Measurements from ENCODE around the gene CBX6. TPM values are rescaled to one million over a fixed set of nuclear protein-coding genes. Genes with fewer than 3 reads are reported as not detected.

The CBX6 gene
- total and polyA plus RNA-seq, 2 of the 8 experiments (the other 6 are each of a cell fraction or from before 2014, with no cell fraction given) = 10.6 to 27.5 TPM

- no peaks in the 10 kb centered on the region for H3K23me2 ChIP-seq (ENCODE audit: low read depth, low read length)
- no peak overlapping the region for H2BK5ac ChIP-seq (ENCODE audit: low read depth, low read length)
- no peak overlapping the region for H3K18ac ChIP-seq (ENCODE audit: extremely low read depth, low read length)
- no peak overlapping the region for H3K4me3 ChIP-seq (ENCODE audit: extremely low read depth in 1 of 4, insufficient read depth in 2 of 4, low read depth in 3 of 4, low read length in 4 of 4)
- H2BK15ac ChIP-seq (ENCODE audit: low read length) = no peak overlapping the region
- POLR2A ChIA-PET (ENCODE audit: partially characterized antibody) = interaction anchor here (1.0 to 1.6 kb wide), 5 partner anchors 8 to 460 kb away, joined by 3 to 5 read pairs (median 3); no protein-coding TSS in a partner anchor
- CTCF ChIA-PET (ENCODE audit: partially characterized antibody) = interaction anchor here (0.5 to 5.2 kb wide), 10 partner anchors 12 to 756 kb away, joined by 3 to 35 read pairs (median 3); no protein-coding TSS in a partner anchor
- H3K27ac ChIP-seq (ENCODE audit: low read depth, low read length) = no peak overlapping the region
- peak overlapping the region; percentile 1 for H3K4ac ChIP-seq (replicated peaks; ENCODE audit: insufficient read length, low read depth, low read length)
- no peak overlapping the region for H2AFZ ChIP-seq (ENCODE audit: low read length)
- H3K27me3 ChIP-seq (replicated peaks in 1 of 4; ENCODE audit: control insufficient read depth in 3 of 4, extremely low read depth in 1 of 4, insufficient read depth in 3 of 4, low read length in 3 of 4) = peaks cover 0 to 3% (median 0%) of the 10 kb centered on the region in 4 experiments; a peak in 1 of 7 replicates
- no peaks in the 10 kb centered on the region; a peak in 1 of 8 replicates for H3K36me3 ChIP-seq (ENCODE audit: control insufficient read depth in 2 of 4, insufficient read depth in 4 of 4, low read length in 3 of 4)
- H4K20me1 ChIP-seq (replicated peaks in 1 of 2; ENCODE audit: control insufficient read depth in 1 of 2, insufficient read depth in 2 of 2, low read length in 2 of 2) = peaks cover 8 to 12% of the 10 kb centered on the region in 2 experiments
- peaks cover 0 to 22% (median 13%) of the 10 kb centered on the region in 4 experiments; a peak in 5 of 7 replicates for H3K4me1 ChIP-seq (replicated peaks in 1 of 4; ENCODE audit: control insufficient read depth in 3 of 4, insufficient read depth in 4 of 4, low read length in 3 of 4)
- H2AK5ac ChIP-seq (ENCODE audit: low read depth, low read length) = no peak overlapping the region
- no peak overlapping the region for H3K23ac ChIP-seq (ENCODE audit: insufficient read length)
- no peak overlapping the region for H3K14ac ChIP-seq (ENCODE audit: insufficient read length)
- no peak for FAIRE-seq
- no peaks in the 10 kb centered on the region for H3K79me1 ChIP-seq (ENCODE audit: low read depth, low read length)
- no peak for DNase-seq (ENCODE audit: low read depth in 1 of 2, low spot score in 2 of 2)
- H2BK120ac ChIP-seq (replicated peaks; ENCODE audit: low read depth, low read length) = no peak overlapping the region
- H3K9ac ChIP-seq (replicated peaks in 1 of 4; ENCODE audit: extremely low read depth in 1 of 4, low read depth in 3 of 4, low read length in 3 of 4) = no peak overlapping the region
- no peak overlapping the region for H3K4me2 ChIP-seq (ENCODE audit: insufficient read depth in 1 of 2, low read depth in 2 of 2, low read length in 2 of 2)
- H4K91ac ChIP-seq (replicated peaks; ENCODE audit: insufficient read length, low read length) = no peak overlapping the region
- WGBS, 2 experiments (ENCODE audit: extremely low coverage in 1 of 2, insufficient coverage in 1 of 2, insufficient read length in 1 of 2, insufficient replicate concordance in 2 of 2, low coverage in 1 of 2, low lambda C conversion rate in 2 of 2, missing lambda C conversion rate in 1 of 2) = 66% methylated on average over 9 of the region's 9 CpGs; no CpG with 5 or more reads in 1 of the 2 experiments
- no peaks in the 10 kb centered on the region for H3K79me2 ChIP-seq (ENCODE audit: control insufficient read depth in 1 of 2, insufficient read depth in 2 of 2, low read length in 2 of 2)
- H4K5ac ChIP-seq (ENCODE audit: insufficient read length, low read depth, low read length) = no peak overlapping the region
- no peaks in the 10 kb centered on the region for H3K9me3 ChIP-seq (ENCODE audit: insufficient read depth in 2 of 2, low read depth in 1 of 2, low read length in 1 of 2)
- H3K56ac ChIP-seq (replicated peaks; ENCODE audit: insufficient read length, low read depth, low read length) = no peak overlapping the region
- H2BK20ac ChIP-seq (ENCODE audit: low read length) = no peak overlapping the region
- H2BK12ac ChIP-seq (ENCODE audit: low read depth, low read length) = no peak overlapping the region
- H4K8ac ChIP-seq (ENCODE audit: extremely low read depth, insufficient read depth, low read length) = peak overlapping the region; percentile 57; the same call in 1 of the 2 replicates
Measured at GRCh38 chr22:38858492-38858891, 13.5 kb downstream of the CBX6 start.
